Cardiac muscle cell (in vitro differentiated cells and primary cell): Measurements from ENCODE around the gene HMX1. TPM values are rescaled to one million over a fixed set of nuclear protein-coding genes. Genes with fewer than 3 reads are reported as not detected.

Experiments
- DNase-seq, 2 donors: peaks; one replicate each; pipeline versions ENCODE4 v3.0.0 to v3.0.0-alpha.2; 2010 to 2017; ENCODE audit warnings: low read depth in 1 of 2, low spot score in 1 of 2
- H3K27ac ChIP-seq: fragments of 200-600 bp; sonication (generic); 2 replicates; pipeline ENCODE4 v1.5.1; 2016
- H3K27me3 ChIP-seq: fragments of 200-600 bp; sonication (generic); 2 replicates; pipeline ENCODE4 v1.6.0; 2016; ENCODE audit warnings: control low read depth
- H3K36me3 ChIP-seq: fragments of 200-600 bp; sonication (generic); 2 replicates; pipeline ENCODE4 v1.5.1; 2016; ENCODE audit warnings: control low read depth
- H3K4me1 ChIP-seq: fragments of 200-600 bp; sonication (generic); 2 replicates; pipeline ENCODE4 v1.8.1; 2017; ENCODE audit warnings: low read depth, mild to moderate bottlenecking, mixed run types
- H3K4me3 ChIP-seq: fragments of 200-600 bp; sonication (generic); 2 replicates; pipeline ENCODE4 v1.5.1; 2016; ENCODE audit warnings: mild to moderate bottlenecking
- H3K9me3 ChIP-seq: fragments of 200-600 bp; sonication (generic); 2 replicates; pipeline ENCODE4 v1.5.1; 2017; ENCODE audit warnings: low read depth, mild to moderate bottlenecking, control low read depth
- CTCF ChIP-seq: IDR thresholded peaks from 2 replicates; pipeline ENCODE4 v1.5.1; 2012; ENCODE audit warnings: low read depth, mild to moderate bottlenecking, low read length
- polyA plus RNA-seq: library from polyadenylated mRNA; unstranded; fragments of >200 nt; fragmentation: Nextera tagmentation; extraction: Ambion mirVana; gene quantifications from 2 replicates; pipeline ENCODE4 v1.2.1, GENCODE V29; 2016
- total RNA-seq: library from RNA; depleted of rRNA; stranded (reverse); fragments of >200 nt; gene quantifications from 2 replicates; pipeline ENCODE4 v1.2.3, GENCODE V29; 2016

Gene HMX1
- total and polyA plus RNA-seq, 2 experiments from 2014 or later, result 0.13 TPM; not detected in 1

- Histone ChIP-seq H3K36me3 (no peaks in the 10 kb centered on the region), H3K4me1 (no peaks in the 10 kb centered on the region), H3K9me3 (no peaks in the 10 kb centered on the region), H3K4me3 (no peak overlapping the region), H3K27ac (no peak overlapping the region), H3K27me3 (peaks cover 16% of the 10 kb centered on the region)
- no peak for DNase-seq
- TF ChIP-seq CTCF, result no peak
These were observed 51.2 kb downstream of the HMX1 start for GRCh38 chr4:8820178-8821102.

GRCh38 chr4:8819473-8820177 lies 52.0 kb downstream of the HMX1 start:
- no peaks in the 10 kb centered on the region for H3K36me3 ChIP-seq
- TF ChIP-seq CTCF, result no peak
- H3K4me3 ChIP-seq, result no peak overlapping the region
- H3K9me3 ChIP-seq, result no peaks in the 10 kb centered on the region
- DNase-seq, result no peak
- H3K27me3 ChIP-seq, result peaks cover 10% of the 10 kb centered on the region
- H3K4me1 ChIP-seq, result no peaks in the 10 kb centered on the region
- H3K27ac ChIP-seq, result no peak overlapping the region

GRCh38 chr4:8819019-8819418 lies 52.6 kb downstream of the HMX1 start:
- H3K36me3 ChIP-seq, result no peaks in the 10 kb centered on the region
- H3K4me1 ChIP-seq, result no peaks in the 10 kb centered on the region
- no peak for TF ChIP-seq CTCF
- H3K4me3 ChIP-seq, result no peak overlapping the region
- no peak for DNase-seq
- no peak overlapping the region for H3K27ac ChIP-seq
- peaks cover 4% of the 10 kb centered on the region for H3K27me3 ChIP-seq
- H3K9me3 ChIP-seq, result no peaks in the 10 kb centered on the region

- no peak overlapping the region for H3K4me3 ChIP-seq
- no peak for TF ChIP-seq CTCF
- no peak for DNase-seq
- no peaks in the 10 kb centered on the region for H3K27me3 ChIP-seq
- H3K36me3 ChIP-seq, result no peaks in the 10 kb centered on the region
- no peaks in the 10 kb centered on the region for H3K4me1 ChIP-seq
- no peak overlapping the region for H3K27ac ChIP-seq
- H3K9me3 ChIP-seq, result no peaks in the 10 kb centered on the region
These were observed 53.4 kb downstream of the HMX1 start for GRCh38 chr4:8818063-8818881.

- no peaks in the 10 kb centered on the region for H3K36me3 ChIP-seq
- H3K9me3 ChIP-seq, result no peaks in the 10 kb centered on the region
- TF ChIP-seq CTCF, result no peak
- H3K27ac ChIP-seq, result no peak overlapping the region
- H3K27me3 ChIP-seq, result no peaks in the 10 kb centered on the region
- H3K4me1 ChIP-seq, result no peaks in the 10 kb centered on the region
- no peak for DNase-seq
- H3K4me3 ChIP-seq, result no peak overlapping the region
These were observed 53.9 kb downstream of the HMX1 start for GRCh38 chr4:8817813-8818062.
